B cell (primary cell): Measurements from ENCODE around the gene ICA1L.

Experiments used
- CTCF ChIP-seq: fragments of 200-600 bp; IDR thresholded peaks from one replicate; pipeline ENCODE4 v1.8.0; 2022; ENCODE audit warnings: antibody characterized with exemption, mild to moderate bottlenecking
- EZH2 ChIP-seq: IDR thresholded peaks from 2 replicates; pipeline ENCODE4 v1.6.1; 2012; ENCODE audit warnings: borderline replicate concordance, low read depth, mild to moderate bottlenecking, moderate library complexity, low read length; ENCODE audit not compliant: insufficient read depth, poor library complexity, severe bottlenecking

GRCh38 chr2:202757339-202757738 is 114.2 kb downstream of the ICA1L start:
- TF ChIP-seq CTCF (no peak), EZH2 (no peak)
